GM13977 (cell line): Measurements from ENCODE around the gene PLEKHA1.

Experiments
- DNase-seq: peaks from one replicate; pipeline ENCODE4 v3.0.0; 2012; ENCODE audit warnings: low spot score
- CTCF ChIP-seq: IDR thresholded peaks from 2 replicates; pipeline ENCODE4 v1.5.1; 2012; ENCODE audit warnings: mild to moderate bottlenecking, control low read depth; ENCODE audit not compliant: insufficient read depth; ENCODE audit errors: extremely low read depth, missing control alignments
- in situ Hi-C: fragments of 300-500 bp; cut with MboI; formaldehyde crosslinking; loops from one replicate; pipeline ENCODE4 v1.12.0; 2022; ENCODE audit warnings: low sequenced_read_pairs, low pct_unique_long_range_greater_than_20kb, mixed read lengths, inconsistent platforms; ENCODE audit not compliant: unreplicated experiment

The PLEKHA1 gene

GRCh38 chr10:122329416-122329815 lies 45.1 kb upstream of the PLEKHA1 start:
- DNase-seq = no peak
- in situ Hi-C loops = loop anchor here (25.0 kb wide), 1 partner anchor 108 kb away; no protein-coding TSS in a partner anchor
- TF ChIP-seq CTCF = no peak

DNA sequence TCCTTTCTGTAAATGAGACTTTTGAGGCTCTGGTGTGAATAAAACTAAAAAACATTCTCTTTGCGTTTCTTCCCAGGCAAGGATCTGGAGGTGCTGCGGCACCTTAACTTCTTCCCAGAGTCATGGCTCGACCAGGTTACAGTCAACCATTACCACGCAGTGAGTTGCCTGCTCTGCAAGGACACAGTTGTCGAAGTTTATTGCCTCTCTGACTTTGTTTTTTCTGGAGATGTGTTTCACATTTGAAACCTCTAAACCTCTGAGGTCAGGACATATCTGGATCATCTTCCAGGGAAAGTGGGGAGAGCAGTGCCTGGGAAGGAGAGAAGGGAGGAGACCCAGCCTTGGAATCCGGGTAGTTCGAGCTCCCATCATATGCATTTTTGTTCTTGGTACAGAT lies 43.4 kb upstream of the PLEKHA1 start:
- DNase-seq = no peak
- in situ Hi-C loops = loop anchor here (25.0 kb wide), 1 partner anchor 106 kb away; no protein-coding TSS in a partner anchor
- TF ChIP-seq CTCF = no peak

DNA sequence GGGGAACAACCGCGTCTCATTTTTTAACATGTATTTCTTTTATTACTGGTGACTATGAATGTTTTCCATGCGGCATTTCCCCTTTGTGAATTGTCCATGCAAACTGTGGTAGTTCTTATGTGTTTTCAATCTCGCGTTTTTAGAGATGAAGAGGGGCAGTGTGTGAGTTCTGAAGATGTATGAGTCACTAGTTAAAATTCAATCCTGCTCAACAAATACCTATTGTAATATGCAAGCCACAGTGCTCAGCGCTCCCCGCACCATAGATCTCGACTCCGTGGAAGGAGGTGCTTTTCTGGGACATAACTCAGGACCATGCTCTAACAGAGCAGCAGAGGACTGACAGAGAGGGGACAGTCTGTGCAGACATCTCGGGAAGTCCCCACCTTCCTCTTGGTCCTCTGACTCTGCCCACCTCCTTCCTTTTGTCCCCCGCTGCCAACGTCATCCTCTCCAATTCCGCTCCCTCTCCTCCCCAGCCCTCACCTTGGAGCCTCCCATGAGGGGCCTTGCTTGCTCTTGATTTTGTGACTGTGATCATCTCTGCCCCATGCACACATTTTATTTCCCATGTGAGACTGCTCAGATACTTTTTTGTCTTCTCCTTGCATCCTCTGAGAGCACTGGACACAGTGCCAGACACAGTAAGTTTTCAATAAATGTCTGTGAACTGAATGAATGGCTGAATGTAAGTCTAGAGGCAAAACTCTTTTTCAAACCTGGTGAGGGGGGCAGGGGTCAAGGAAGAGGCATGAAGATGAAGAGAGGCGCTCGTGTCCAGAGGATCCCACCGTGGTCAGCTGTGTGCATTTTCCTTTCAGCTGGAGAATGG lies 42.7 kb upstream of the PLEKHA1 start:
- DNase-seq = no peak
- TF ChIP-seq CTCF = no peak
- in situ Hi-C loops = loop anchor here (25.0 kb wide), 1 partner anchor 105 kb away; no protein-coding TSS in a partner anchor

GRCh38 chr10:122333037-122333436 lies 41.5 kb upstream of the PLEKHA1 start:
- in situ Hi-C loops = loop anchor here (25.0 kb wide), 1 partner anchor 104 kb away; no protein-coding TSS in a partner anchor
- DNase-seq = peak; percentile 22
- TF ChIP-seq CTCF = no peak

DNA sequence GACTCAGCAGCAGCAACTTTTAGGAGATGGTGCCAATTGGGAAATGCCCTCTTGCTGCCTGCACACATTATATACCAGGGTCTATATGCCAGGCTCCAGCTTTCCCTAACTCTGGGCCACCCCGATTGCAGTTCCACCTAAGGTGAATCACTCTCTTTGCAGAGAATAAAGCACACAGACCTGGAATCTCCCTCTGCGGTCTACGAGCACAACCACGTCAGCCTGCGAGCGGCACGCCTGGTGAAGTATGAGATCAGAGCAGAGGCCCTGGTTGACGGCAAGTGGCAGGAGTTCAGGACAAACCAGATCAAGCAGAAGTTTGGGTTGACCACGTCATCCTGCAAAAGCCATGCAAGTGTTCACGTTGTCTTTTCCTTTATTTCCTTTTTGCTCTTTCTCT lies 38.2 kb upstream of the PLEKHA1 start:
- no peak for TF ChIP-seq CTCF
- in situ Hi-C loops = loop anchor here (25.0 kb wide), 1 partner anchor 101 kb away; no protein-coding TSS in a partner anchor
- DNase-seq = no peak

DNA sequence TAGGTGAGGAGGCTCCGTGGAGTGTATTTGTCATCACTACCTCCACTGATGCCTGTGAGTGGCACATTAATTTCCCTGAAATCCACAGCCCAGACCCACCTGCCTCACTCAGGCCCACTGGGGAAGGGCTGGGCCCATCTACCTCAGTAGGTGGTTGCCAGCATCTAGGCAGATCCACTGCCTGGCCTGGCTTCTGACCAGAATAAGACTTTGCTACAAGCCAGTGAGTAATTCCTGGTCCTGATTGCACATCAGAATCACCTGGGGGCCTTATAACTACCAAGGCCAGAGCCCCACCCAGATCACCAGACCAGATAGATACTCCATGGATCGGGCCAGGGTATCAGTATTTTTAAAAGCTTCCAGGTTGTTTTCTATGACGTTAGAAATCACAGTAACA lies 37.5 kb upstream of the PLEKHA1 start:
- in situ Hi-C loops = loop anchor here (25.0 kb wide), 1 partner anchor 100 kb away; no protein-coding TSS in a partner anchor
- DNase-seq = no peak
- TF ChIP-seq CTCF = no peak
